HG03060 (cell line): ENCODE data around the gene ADRA2C.

ENCODE experiments used
- ATAC-seq: cut with Tn5 transposase; IDR thresholded peaks from one replicate; pipeline ENCODE4 v1.9.1; 2021; ENCODE audit warnings: low read depth, moderate number of reproducible peaks; ENCODE audit not compliant: unreplicated experiment

ADRA2C gene

GRCh38 chr4:3766036-3766784 is at the start of gene ADRA2C:
Gene ADRA2C, plus strand, starts transcription at chr4:3766385. Its CDS starts 222 bp downstream, at chr4:3766607.
- ATAC-seq, result no peak

DNA sequence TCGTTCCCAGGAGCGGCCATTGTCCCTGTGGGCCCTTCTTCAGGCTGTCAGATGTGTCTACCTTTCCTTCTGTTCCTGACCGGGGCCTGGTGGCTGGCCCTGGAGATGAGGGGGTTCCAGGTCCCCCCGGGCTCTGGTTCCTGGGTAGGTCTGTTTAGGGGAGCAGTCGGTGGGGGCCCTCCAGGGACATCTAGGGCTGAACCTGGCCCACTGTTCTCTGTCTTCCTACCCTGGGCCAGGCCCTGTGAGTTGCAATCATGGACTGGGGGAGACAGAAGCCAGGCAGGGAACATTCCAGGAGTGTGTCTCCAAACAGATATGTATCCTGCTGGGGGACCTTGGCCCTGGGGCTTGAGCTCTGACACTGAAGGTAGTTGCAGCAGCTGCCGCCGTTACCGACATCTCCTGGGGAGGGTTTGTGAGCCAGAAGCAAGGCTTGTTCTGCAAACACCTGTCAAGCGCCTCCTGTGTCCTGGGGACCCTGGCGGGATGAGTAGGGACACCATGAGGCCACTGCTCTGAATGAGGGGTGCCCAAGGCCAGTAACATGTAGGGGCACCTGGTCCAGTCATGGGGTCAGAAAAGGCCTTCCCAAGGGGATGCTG is 49.5 kb upstream of the ADRA2C start:
- no peak for ATAC-seq

DNA sequence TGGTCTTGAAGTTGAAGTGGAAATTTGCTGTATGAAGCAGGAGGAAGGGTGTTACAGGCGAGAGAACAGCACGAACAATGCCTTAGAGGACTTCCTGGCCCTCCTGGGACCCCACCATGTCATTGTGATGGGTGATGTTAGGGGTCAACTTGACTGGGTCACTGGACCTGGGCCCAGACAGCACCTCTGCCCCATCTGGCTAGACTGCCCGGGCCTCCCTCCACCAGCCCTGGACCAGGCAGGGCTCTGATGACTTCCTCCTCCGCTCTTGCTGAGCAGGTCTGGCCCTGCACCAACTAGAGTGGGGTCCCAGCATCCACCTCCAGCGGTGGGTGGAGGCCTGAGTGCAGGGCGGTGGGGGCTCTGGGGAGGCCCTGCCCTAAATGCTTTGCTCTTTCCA is 48.9 kb upstream of the ADRA2C start:
- ATAC-seq, result no peak

- no peak for ATAC-seq
Observed at GRCh38 chr4:3718462-3718861, 47.7 kb upstream of the ADRA2C start.

DNA sequence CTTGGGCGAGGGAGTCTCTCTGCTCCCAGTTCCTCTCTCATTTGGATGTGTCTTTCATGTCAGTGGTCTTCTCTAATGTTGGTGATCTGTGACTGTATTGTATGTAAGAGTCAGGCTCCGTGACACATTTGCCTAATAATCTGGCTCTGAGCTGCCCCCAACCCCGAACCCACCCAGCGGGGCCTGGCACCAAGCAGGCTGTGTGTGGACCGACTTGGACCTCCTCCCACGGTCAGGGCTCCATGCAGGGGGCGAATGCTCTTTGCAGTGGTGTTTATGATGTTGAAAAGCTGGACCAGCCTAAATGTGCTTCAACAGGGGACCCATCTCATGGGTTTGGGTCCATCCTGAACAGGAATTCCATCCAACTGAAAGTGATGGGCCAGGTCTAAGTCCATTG is 47.0 kb upstream of the ADRA2C start:
- no peak for ATAC-seq

- no peak for ATAC-seq
Observed at GRCh38 chr4:3719836-3720235, 46.3 kb upstream of the ADRA2C start.

GRCh38 chr4:3720466-3720865 is 45.7 kb upstream of the ADRA2C start:
- ATAC-seq, result no peak

DNA sequence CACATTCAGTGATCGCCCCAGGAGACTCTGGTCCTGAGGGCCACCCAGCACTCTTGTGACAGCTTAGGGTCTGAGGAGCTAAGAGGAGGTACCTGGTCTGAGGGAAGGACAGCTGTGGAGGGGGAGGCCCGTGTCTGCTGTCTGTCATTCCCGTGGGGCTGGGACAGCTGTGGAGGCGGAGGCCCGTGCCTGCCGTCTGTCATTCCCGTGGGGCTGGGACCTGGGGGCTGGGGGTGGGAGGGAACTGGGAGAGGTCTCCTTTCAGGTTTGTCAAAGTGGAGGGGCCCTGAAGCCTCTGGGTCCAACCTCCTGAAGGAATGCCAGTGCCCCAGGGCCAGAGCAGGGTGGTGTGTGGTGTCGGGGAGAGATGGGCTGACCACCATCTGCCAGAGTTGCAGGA is 45.0 kb upstream of the ADRA2C start:
- ATAC-seq, result no peak

DNA sequence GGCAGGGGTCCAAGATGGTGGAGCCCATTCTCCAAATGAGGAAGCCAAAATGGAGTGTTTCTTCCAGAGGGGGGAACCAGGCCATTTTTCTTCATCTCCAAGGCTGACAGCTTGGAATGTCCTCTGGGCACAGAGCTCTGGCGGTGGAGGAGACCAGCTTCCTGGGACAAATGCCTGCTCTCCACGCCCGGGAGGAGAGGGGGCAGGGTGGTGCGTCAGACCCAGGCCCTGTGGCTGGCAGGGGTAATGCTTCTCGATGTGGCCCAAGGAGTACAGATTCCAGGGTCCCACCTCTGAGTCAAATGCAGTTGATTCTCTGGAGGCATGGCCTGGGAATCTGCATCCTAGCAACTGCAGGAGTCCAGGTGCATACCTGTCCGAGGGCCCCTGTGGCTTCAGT is 44.6 kb upstream of the ADRA2C start:
- ATAC-seq, result no peak

DNA sequence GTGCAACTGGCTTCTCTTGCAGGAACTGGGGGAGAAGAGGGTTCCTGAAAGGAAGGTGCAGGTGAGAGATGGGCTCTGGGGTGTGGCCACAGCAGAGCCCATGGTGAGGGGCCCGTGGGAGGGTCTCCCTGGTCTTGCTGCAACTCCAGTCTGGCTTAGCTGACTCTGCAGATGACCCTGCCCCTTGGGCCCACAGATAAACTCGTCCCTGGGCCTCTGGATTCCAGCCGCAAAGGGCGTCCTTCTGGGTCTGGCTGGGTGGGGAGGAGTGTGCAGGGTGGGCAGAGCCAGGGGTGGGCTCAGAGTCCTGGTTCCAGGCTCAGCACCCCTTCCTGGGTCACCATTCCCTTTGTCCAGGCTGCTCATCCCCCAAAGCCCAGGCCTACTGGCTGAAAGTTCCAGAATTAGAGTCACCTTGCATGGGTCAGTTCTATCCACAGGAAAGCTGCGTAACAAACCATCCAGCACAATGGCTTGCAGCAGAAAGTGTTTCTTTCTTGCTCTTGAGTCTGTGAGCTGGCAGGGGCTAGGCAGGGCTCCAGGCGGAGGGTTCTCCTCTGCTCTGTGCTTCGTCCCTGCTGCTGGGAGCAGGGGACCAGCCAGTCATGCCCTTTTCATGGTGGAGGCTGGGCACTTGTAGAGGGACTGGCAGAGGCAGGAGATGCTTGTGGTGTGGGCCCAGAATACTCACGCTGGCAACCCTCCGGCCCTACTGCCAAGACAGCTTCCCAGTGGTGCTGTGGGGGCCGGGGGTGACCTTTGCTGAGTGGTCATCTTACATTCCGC is 43.5 kb upstream of the ADRA2C start:
- no peak for ATAC-seq

DNA sequence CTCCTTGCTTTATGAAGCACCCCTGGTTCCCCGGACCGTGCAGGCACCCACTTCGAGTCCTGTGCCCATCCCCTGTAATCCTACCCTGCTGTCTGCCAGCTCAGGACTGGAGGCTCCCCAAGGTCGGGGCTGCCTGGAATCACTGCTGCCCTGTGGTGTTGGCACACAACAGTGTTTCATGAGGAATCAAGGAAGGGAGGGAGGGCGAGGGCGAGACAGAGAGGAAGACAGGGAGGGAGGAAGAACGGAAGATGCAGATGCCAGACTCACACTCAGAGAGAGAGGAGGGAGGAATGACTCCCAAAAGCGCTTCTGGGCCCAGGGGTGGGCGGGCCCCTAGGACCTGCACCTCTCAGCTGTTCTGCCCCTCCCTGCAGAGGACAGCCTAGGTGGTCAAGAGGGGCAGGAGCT is 42.9 kb upstream of the ADRA2C start:
- ATAC-seq, result no peak

DNA sequence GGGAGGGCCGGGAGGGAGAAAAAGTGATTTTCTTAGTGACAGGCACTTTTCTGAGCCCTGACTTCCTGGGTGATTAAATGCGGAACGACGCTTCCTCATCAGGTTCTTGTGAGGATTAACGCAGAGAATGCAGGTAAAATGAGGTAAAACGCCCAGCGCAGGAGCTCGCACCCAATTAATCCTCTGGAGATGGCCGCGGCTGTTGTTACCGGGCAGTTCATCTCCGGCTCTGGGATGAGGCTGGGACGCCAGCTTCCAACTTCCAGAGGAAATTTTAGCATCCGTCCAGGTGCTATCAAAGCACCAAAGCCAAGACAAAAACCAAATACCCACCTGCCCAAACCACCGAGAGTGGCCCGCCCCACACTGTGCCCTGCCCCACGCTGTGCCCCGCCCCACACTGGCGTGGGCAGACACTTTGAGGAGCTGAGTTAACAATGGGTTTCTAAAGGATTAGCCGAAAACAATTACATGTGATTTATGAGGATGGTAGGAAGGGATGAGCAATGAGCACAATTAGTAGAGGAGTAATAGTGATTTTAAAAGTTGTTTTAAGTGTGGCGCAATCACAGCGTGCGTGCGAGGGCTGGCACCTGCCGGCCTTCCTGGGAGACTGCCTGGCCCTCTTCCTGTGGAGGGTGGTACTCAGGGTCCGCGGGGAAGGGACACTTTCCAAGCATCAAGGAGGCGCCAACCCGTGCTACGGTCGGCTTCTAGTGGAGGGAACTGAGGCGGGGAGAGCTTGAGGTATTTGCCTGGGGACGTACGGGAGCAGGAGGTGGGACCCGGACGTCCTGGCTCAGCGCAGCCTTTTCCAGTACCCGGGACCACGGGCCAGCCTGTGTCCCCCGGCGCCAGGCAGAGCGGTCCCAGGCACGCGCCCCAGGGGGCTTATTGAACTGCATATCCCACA is 41.6 kb upstream of the ADRA2C start:
- no peak for ATAC-seq

DNA sequence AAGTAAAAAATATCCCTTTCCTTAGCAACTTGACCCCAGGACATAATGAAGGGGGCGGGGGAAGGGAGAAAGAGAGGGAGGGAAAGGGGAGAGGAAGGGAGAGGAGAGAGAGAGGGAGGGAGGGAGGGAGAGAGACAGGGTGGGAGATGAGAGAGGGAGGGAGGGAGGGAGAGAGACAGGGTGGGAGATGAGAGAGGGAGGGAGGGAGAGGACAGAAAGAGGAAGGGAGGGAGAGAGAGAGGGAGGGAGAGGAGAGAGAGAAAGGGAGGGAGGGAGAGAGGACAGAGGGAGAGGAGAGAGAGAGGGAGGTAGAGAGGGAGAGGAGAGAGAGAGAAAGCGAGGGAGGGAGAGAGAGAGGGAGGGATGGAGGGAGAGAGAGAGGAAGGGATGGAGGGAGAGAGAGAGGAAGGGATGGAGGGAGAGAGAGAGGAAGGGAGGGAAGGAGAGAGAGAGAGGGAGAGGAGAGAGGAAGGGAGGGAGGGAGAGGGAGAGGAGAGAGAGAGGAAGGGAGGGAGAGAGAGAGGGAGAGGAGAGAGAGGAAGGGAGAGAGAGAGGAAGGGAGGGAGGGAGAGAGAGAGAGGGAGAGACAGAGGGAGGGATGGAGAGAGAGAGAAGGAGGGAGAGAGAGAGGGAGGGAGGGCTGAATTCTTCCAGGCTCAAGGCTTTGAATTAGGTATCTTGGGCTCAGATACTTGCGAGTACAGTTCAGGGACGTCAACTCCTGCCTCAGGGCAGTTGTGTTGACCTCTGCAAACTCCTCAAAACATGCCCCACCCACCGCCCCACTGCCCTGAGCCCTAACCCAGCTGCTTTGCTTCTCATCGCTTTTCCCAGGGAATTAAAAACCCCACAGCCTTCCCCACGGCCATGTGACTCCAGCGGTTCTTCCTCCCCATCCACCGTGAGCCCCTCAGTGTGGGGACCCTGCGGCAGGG is 40.0 kb upstream of the ADRA2C start:
- no peak for ATAC-seq

DNA sequence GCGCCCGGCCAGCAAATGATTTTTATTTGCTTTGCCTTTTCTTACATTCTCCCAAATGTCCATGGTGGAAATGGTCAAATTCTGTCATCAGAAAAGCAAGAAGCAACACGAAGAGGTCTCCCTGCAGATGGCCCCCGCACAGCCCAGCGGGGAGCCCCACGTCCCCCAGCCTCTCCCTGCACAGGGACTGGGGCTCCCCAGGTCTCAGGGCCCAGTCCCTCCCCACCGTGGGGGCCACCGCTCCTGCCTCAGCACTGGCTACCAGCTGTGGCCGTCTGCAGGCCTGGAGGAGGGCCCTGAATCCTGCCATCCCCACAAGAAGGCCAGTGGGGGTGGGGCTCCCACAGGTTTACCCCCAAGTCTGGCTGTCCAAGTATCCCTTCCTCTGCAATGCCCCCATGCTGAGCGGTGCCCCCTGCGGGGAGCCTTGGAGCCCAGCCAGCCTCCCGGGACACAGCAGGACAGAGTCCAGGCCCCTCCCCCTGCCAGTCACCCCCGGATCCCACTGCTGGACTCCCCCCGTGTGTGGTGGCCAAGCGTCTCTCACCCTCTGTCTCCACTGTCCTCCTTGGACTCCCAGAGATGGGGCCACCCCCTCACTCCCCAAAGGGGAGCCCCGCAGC is 38.2 kb upstream of the ADRA2C start:
- ATAC-seq, result no peak

DNA sequence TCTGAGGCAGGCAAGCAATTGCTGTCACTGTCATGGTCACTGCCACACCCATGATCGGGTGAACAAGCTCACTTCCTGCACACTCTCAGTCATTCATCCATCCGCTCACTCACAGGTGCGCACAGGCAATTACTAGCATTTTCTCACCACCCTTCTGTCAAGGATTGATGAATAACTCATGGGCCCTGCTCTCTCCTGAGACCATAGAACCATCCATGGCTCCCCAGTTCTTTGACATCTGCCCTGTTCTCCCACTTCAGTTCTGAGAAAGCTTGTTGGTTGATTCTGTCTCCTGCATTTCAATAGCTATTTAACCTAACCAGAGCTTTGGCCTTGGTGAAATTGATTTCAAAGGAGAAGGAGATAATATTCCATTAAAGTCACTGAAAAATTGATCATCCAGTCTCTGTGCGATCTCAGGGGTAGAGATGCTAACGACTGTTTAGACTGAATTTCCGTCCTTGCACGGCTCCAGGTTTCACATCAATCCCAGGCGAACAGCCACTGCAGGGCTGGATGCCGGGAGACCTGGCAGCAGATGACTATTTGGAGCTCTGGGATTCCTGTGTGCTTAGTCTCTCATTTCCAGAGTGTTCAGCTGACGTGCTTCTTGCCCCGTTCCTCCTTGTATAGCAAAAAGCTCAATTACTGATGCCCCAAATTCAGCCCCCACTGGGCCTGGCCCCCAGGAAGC is 36.9 kb upstream of the ADRA2C start:
- no peak for ATAC-seq

- ATAC-seq, result no peak
Observed at GRCh38 chr4:3729882-3730226, 36.3 kb upstream of the ADRA2C start.

GRCh38 chr4:3730422-3731190 is 35.6 kb upstream of the ADRA2C start:
- no peak for ATAC-seq
